Fibroblast of lung (primary cell): ENCODE measurements around the gene TAF1D.

Source experiments
- EZH2 ChIP-seq: IDR thresholded peaks from 2 replicates; pipeline ENCODE4 v1.5.1; 2012; ENCODE audit warnings: low read length, control low read depth, mild to moderate bottlenecking; ENCODE audit errors: missing control alignments
- TF ChIP-seq, protein P1 (sequence below), 2 donors: IDR thresholded peaks in 1 of 2; conservative IDR thresholded peaks in 1 of 2; 1 replicate in 1 of 2; 2 replicates in 1 of 2; pipeline ENCODE4 v1.5.1; 2011 to 2012; ENCODE audit warnings: low read length in 2 of 2, control low read depth in 1 of 2, inconsistent platforms in 1 of 2, low read depth in 1 of 2, mild to moderate bottlenecking in 1 of 2

DNA sequence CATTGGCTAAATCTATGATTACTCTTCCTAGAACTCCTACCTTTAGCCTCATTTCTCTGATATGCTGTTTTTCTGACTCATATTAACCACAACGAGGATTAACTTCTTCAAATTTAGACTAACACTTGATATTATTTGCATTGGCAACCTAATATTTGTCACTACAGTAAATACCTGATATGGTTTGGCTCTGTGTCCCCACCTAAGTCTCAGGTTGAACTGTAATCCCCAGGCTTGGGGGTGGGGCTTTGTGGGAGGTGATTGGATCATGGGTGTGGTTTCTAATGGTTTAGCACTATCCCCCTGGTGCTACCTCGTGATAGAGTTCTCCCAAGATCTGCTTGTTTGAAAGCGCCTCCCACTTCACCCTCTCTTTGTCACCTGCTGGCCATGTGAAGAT, 25.7 kb upstream of the TAF1D start:
- TF ChIP-seq, protein P1, sequence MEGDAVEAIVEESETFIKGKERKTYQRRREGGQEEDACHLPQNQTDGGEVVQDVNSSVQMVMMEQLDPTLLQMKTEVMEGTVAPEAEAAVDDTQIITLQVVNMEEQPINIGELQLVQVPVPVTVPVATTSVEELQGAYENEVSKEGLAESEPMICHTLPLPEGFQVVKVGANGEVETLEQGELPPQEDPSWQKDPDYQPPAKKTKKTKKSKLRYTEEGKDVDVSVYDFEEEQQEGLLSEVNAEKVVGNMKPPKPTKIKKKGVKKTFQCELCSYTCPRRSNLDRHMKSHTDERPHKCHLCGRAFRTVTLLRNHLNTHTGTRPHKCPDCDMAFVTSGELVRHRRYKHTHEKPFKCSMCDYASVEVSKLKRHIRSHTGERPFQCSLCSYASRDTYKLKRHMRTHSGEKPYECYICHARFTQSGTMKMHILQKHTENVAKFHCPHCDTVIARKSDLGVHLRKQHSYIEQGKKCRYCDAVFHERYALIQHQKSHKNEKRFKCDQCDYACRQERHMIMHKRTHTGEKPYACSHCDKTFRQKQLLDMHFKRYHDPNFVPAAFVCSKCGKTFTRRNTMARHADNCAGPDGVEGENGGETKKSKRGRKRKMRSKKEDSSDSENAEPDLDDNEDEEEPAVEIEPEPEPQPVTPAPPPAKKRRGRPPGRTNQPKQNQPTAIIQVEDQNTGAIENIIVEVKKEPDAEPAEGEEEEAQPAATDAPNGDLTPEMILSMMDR (conservative IDR thresholded peaks at IDR 0.05 in 1 of 2, IDR thresholded peaks at IDR 0.05 in 1 of 2; ENCODE audit: low read depth in 1 of 2, low read length in 2 of 2), result no peak
- TF ChIP-seq EZH2, result no peak
